ENCODE results near the gene PGRMC1.

DNA sequence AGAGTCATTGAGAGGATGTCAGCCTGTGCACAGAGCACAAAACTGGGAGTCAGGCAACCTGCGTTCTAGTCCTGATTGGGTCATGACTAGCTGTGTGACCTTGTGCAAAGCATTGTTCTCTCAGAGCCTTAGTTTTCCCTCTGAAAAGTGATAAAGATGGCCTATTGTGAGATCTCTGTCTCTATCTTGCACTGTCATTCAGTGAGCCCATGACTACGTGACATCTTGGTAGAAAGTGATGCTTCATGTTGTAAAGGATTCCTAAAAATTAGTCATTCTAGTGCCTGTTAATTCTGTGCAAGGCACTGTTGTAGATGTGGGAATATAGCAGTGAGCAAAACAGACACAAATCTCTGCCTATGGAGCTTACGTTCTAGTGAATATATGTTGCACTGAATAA lies 2.5 kb downstream of the PGRMC1 start:
- no peak for TF ChIP-seq POLR2A (IDR thresholded peaks at IDR 0.05)
- TF ChIP-seq, protein P1, sequence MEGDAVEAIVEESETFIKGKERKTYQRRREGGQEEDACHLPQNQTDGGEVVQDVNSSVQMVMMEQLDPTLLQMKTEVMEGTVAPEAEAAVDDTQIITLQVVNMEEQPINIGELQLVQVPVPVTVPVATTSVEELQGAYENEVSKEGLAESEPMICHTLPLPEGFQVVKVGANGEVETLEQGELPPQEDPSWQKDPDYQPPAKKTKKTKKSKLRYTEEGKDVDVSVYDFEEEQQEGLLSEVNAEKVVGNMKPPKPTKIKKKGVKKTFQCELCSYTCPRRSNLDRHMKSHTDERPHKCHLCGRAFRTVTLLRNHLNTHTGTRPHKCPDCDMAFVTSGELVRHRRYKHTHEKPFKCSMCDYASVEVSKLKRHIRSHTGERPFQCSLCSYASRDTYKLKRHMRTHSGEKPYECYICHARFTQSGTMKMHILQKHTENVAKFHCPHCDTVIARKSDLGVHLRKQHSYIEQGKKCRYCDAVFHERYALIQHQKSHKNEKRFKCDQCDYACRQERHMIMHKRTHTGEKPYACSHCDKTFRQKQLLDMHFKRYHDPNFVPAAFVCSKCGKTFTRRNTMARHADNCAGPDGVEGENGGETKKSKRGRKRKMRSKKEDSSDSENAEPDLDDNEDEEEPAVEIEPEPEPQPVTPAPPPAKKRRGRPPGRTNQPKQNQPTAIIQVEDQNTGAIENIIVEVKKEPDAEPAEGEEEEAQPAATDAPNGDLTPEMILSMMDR (IDR thresholded peaks at IDR 0.05 in 8 of 11, conservative IDR thresholded peaks at IDR 0.05 in 3 of 11), result no peak
- TF ChIP-seq POLR2AphosphoS5 (IDR thresholded peaks at IDR 0.05), result no peak
